ENCODE results near the gene MEIOSIN.

Gene MEIOSIN

GRCh38 chr19:45804140-45804958 lies 71.1 kb downstream of the MEIOSIN start:
- no peak overlapping the region for H3K4me3 ChIP-seq (ENCODE audit: low read length)
- no peaks in the 10 kb centered on the region for H3K27me3 ChIP-seq (ENCODE audit: control insufficient read depth, insufficient read depth, low read length)
- H3K9ac ChIP-seq (ENCODE audit: low read length): no peak overlapping the region
- H3K36me3 ChIP-seq (ENCODE audit: control insufficient read depth, insufficient read depth, low read length): no peaks in the 10 kb centered on the region
- no peak overlapping the region for H3K27ac ChIP-seq (ENCODE audit: low read depth, low read length)
- no peaks in the 10 kb centered on the region for H3K4me1 ChIP-seq (ENCODE audit: control insufficient read depth, insufficient read depth, low read length)

GRCh38 chr19:45804959-45805230 lies 71.7 kb downstream of the MEIOSIN start:
- Histone ChIP-seq H3K4me1 (ENCODE audit: control insufficient read depth, insufficient read depth, low read length) (no peaks in the 10 kb centered on the region), H3K4me3 (ENCODE audit: low read length) (no peak overlapping the region), H3K27ac (ENCODE audit: low read depth, low read length) (no peak overlapping the region), H3K9ac (ENCODE audit: low read length) (no peak overlapping the region), H3K27me3 (ENCODE audit: control insufficient read depth, insufficient read depth, low read length) (no peaks in the 10 kb centered on the region), H3K36me3 (ENCODE audit: control insufficient read depth, insufficient read depth, low read length) (no peaks in the 10 kb centered on the region)

GRCh38 chr19:45805719-45806118 lies 72.5 kb downstream of the MEIOSIN start:
- Histone ChIP-seq H3K4me3 (ENCODE audit: low read length) (no peak overlapping the region), H3K36me3 (ENCODE audit: control insufficient read depth, insufficient read depth, low read length) (no peaks in the 10 kb centered on the region), H3K27ac (ENCODE audit: low read depth, low read length) (no peak overlapping the region), H3K9ac (ENCODE audit: low read length) (no peak overlapping the region), H3K27me3 (ENCODE audit: control insufficient read depth, insufficient read depth, low read length) (no peaks in the 10 kb centered on the region), H3K4me1 (ENCODE audit: control insufficient read depth, insufficient read depth, low read length) (no peaks in the 10 kb centered on the region)

- Histone ChIP-seq H3K4me3 (ENCODE audit: low read length) (no peak overlapping the region), H3K36me3 (ENCODE audit: control insufficient read depth, insufficient read depth, low read length) (no peaks in the 10 kb centered on the region), H3K27me3 (ENCODE audit: control insufficient read depth, insufficient read depth, low read length) (no peaks in the 10 kb centered on the region), H3K9ac (ENCODE audit: low read length) (no peak overlapping the region), H3K4me1 (ENCODE audit: control insufficient read depth, insufficient read depth, low read length) (no peaks in the 10 kb centered on the region), H3K27ac (ENCODE audit: low read depth, low read length) (no peak overlapping the region)
Measured at GRCh38 chr19:45809643-45810159, 76.5 kb downstream of the MEIOSIN start.

GRCh38 chr19:45812297-45812696 lies 79.1 kb downstream of the MEIOSIN start:
- no peaks in the 10 kb centered on the region for H3K27me3 ChIP-seq (ENCODE audit: control insufficient read depth, insufficient read depth, low read length)
- no peaks in the 10 kb centered on the region for H3K4me1 ChIP-seq (ENCODE audit: control insufficient read depth, insufficient read depth, low read length)
- no peak overlapping the region for H3K9ac ChIP-seq (ENCODE audit: low read length)
- no peak overlapping the region for H3K4me3 ChIP-seq (ENCODE audit: low read length)
- H3K27ac ChIP-seq (ENCODE audit: low read depth, low read length): no peak overlapping the region
- no peaks in the 10 kb centered on the region for H3K36me3 ChIP-seq (ENCODE audit: control insufficient read depth, insufficient read depth, low read length)

Data from rectal smooth muscle tissue (tissue), 1 donor.